WERI-Rb-1 (cell line): ENCODE data around the gene MMP17.

Source experiments
- DNase-seq: peaks from one replicate; pipeline ENCODE4 v3.0.0-alpha.2; 2020
- H3K27ac ChIP-seq: fragments of 250-450 bp; sonication (Bioruptor Pico); 2 replicates; pipeline ENCODE4 v1.5.1; 2020; ENCODE audit warnings: mild to moderate bottlenecking, moderate library complexity
- H3K27me3 ChIP-seq: fragments of 250-450 bp; sonication (Bioruptor Pico); 2 replicates; pipeline ENCODE4 v1.5.1; 2021; ENCODE audit warnings: mild to moderate bottlenecking, low read depth, moderate library complexity; ENCODE audit not compliant: insufficient read depth, severe bottlenecking
- H3K36me3 ChIP-seq: fragments of 250-450 bp; sonication (Bioruptor Pico); 2 replicates; pipeline ENCODE4 v1.5.1; 2020; ENCODE audit warnings: mild to moderate bottlenecking, moderate library complexity
- H3K4me3 ChIP-seq: 2 replicates; pipeline ENCODE4 v1.5.1; 2011; ENCODE audit warnings: low read depth, mild to moderate bottlenecking, control low read depth, low read length
- H3K9me3 ChIP-seq: fragments of 250-450 bp; sonication (Bioruptor Pico); 2 replicates; pipeline ENCODE4 v1.5.1; 2021; ENCODE audit warnings: mild to moderate bottlenecking, moderate library complexity; ENCODE audit not compliant: severe bottlenecking
- CTCF ChIP-seq: IDR thresholded peaks from 2 replicates; pipeline ENCODE4 v1.5.1; 2011; ENCODE audit warnings: low read depth, mild to moderate bottlenecking, control low read depth, inconsistent platforms, low read length

Gene MMP17

GRCh38 chr12:131796411-131796736 is 31.8 kb upstream of the MMP17 start:
- TF ChIP-seq CTCF, result no peak
- no peaks in the 10 kb centered on the region for H3K27me3 ChIP-seq
- no peak overlapping the region for H3K4me3 ChIP-seq
- no peak for DNase-seq
- no peak overlapping the region for H3K27ac ChIP-seq
- H3K9me3 ChIP-seq, result no peaks in the 10 kb centered on the region
- peaks cover 17% of the 10 kb centered on the region for H3K36me3 ChIP-seq

GRCh38 chr12:131796754-131797587 is 31.2 kb upstream of the MMP17 start:
- TF ChIP-seq CTCF, result no peak
- no peak overlapping the region for H3K27ac ChIP-seq
- peaks cover 17% of the 10 kb centered on the region for H3K36me3 ChIP-seq
- no peaks in the 10 kb centered on the region for H3K9me3 ChIP-seq
- no peak overlapping the region for H3K4me3 ChIP-seq
- DNase-seq, result no peak
- H3K27me3 ChIP-seq, result no peaks in the 10 kb centered on the region

- Histone ChIP-seq H3K27me3 (no peaks in the 10 kb centered on the region), H3K27ac (no peak overlapping the region), H3K36me3 (peaks cover 23% of the 10 kb centered on the region), H3K9me3 (no peaks in the 10 kb centered on the region), H3K4me3 (no peak overlapping the region)
- DNase-seq, result no peak
- TF ChIP-seq CTCF, result no peak
These were observed 30.6 kb upstream of the MMP17 start for GRCh38 chr12:131797588-131797934.

GRCh38 chr12:131799195-131799594 is 29.0 kb upstream of the MMP17 start:
- Histone ChIP-seq H3K27ac (no peak overlapping the region), H3K9me3 (no peaks in the 10 kb centered on the region), H3K4me3 (no peak overlapping the region), H3K27me3 (no peaks in the 10 kb centered on the region), H3K36me3 (peaks cover 23% of the 10 kb centered on the region)
- TF ChIP-seq CTCF, result no peak
- DNase-seq, result no peak

GRCh38 chr12:131799828-131800593 is 28.2 kb upstream of the MMP17 start:
- Histone ChIP-seq H3K27me3 (no peaks in the 10 kb centered on the region), H3K27ac (no peak overlapping the region), H3K4me3 (no peak overlapping the region), H3K9me3 (no peaks in the 10 kb centered on the region), H3K36me3 (peaks cover 23% of the 10 kb centered on the region)
- DNase-seq, result no peak
- no peak for TF ChIP-seq CTCF
